ENCODE data around the gene TUB.

- TF ChIP-seq CTCF (IDR thresholded peaks at IDR 0.05; ENCODE audit: insufficient read depth, low read length, poor library complexity, severe bottlenecking) (no peak), EZH2phosphoT487 (conservative IDR thresholded peaks at IDR 0.05; ENCODE audit: low read length) (no peak)
Observed at GRCh38 chr11:8087756-8088155, 6.7 kb downstream of the TUB start.

All from SU-DHL-6 (cell line).